K562 (cell line): Measurements from ENCODE around the gene ACER3. TPM values are rescaled to one million over a fixed set of nuclear protein-coding genes. Genes with fewer than 3 reads are reported as not detected.

Experiments used
- ATF1 ChIP-seq, 2 experiments: fragments of 450-650 bp in 1 of 2; IDR thresholded peaks; 2 replicates each; pipeline ENCODE4 v1.6.1; 2016; ENCODE audit warnings: missing compliant biosample characterization in 1 of 2, missing genetic modification characterization in 1 of 2
- ATF3 ChIP-seq, 2 experiments: fragments of 450-650 bp in 1 of 2; sonication (generic) in 1 of 2; formaldehyde crosslinking in 1 of 2; IDR thresholded peaks in 1 of 2; conservative IDR thresholded peaks in 1 of 2; 2 replicates each; pipeline versions ENCODE4 v1.6.1 to v1.8.1; 2016 to 2023; ENCODE audit warnings: mild to moderate bottlenecking in 2 of 2, moderate library complexity in 2 of 2, inconsistent platforms in 1 of 2, missing genetic modification reagents in 1 of 2
- ETV6 ChIP-seq, 3 experiments: fragments of 150-350 bp in 1 of 3; sonication (generic) in 1 of 3; formaldehyde crosslinking in 1 of 3; IDR thresholded peaks; 2 replicates each; pipeline versions ENCODE4 v1.6.1 to v1.8.0; 2014 to 2022; ENCODE audit warnings: borderline replicate concordance in 2 of 3, low read depth in 2 of 3, antibody characterized with exemption in 1 of 3, low read length in 1 of 3, mild to moderate bottlenecking in 1 of 3, missing genetic modification reagents in 1 of 3
- FOXK1 ChIP-seq: sonication (generic); formaldehyde crosslinking; IDR thresholded peaks from 2 replicates; pipeline ENCODE4 v1.8.0; 2022; ENCODE audit warnings: missing genetic modification reagents, mild to moderate bottlenecking, borderline replicate concordance
- GATAD2A ChIP-seq: fragments of 450-650 bp; IDR thresholded peaks from 2 replicates; pipeline ENCODE4 v1.6.1; 2017
- KDM1A ChIP-seq, 2 experiments: fragments of 450-650 bp; IDR thresholded peaks; 2 replicates each; pipeline ENCODE4 v1.6.1; 2016; ENCODE audit warnings: mild to moderate bottlenecking in 2 of 2
- MAZ ChIP-seq, 2 experiments: fragments of 450-650 bp in 1 of 2; sonication (generic) in 1 of 2; formaldehyde crosslinking; IDR thresholded peaks in 1 of 2; conservative IDR thresholded peaks in 1 of 2; 2 replicates each; pipeline versions ENCODE4 v1.4.0 to v1.5.0; 2020; ENCODE audit warnings: mild to moderate bottlenecking in 1 of 2, missing genetic modification reagents in 1 of 2
- NONO ChIP-seq, 2 experiments: fragments of 200-400 bp in 1 of 2; fragments of 450-650 bp in 1 of 2; formaldehyde crosslinking in 1 of 2; IDR thresholded peaks; 2 replicates each; pipeline ENCODE4 v1.6.1; 2017; ENCODE audit warnings: low read depth in 2 of 2, mild to moderate bottlenecking in 2 of 2, moderate library complexity in 2 of 2, low read length in 1 of 2
- OTX1 ChIP-seq: fragments of 450-650 bp; formaldehyde crosslinking; IDR thresholded peaks from 2 replicates; pipeline ENCODE4 v1.4.0; 2022; ENCODE audit warnings: mild to moderate bottlenecking
- POLR2B ChIP-seq: fragments of 450-650 bp; IDR thresholded peaks from 2 replicates; pipeline ENCODE4 v1.6.1; 2018; ENCODE audit warnings: low read depth; ENCODE audit not compliant: partially characterized antibody
- POLR2H ChIP-seq: IDR thresholded peaks from 2 replicates; pipeline ENCODE4 v1.6.1; 2016; ENCODE audit warnings: missing genetic modification characterization, low read depth, mild to moderate bottlenecking, control low read depth, missing compliant biosample characterization, moderate library complexity
- SIN3A ChIP-seq, 2 experiments: fragments of 150-350 bp in 1 of 2; IDR thresholded peaks; 2 replicates each; pipeline ENCODE4 v1.6.1; 2011 to 2016; ENCODE audit warnings: borderline replicate concordance in 2 of 2, low read depth in 2 of 2, low read length in 2 of 2, mild to moderate bottlenecking in 2 of 2, moderate library complexity in 2 of 2; ENCODE audit not compliant: control insufficient read depth in 1 of 2
- ZNF165 ChIP-seq: fragments of 250-450 bp; sonication (Bioruptor Pico); IDR thresholded peaks from 2 replicates; pipeline ENCODE4 v1.4.0; 2020; ENCODE audit warnings: borderline replicate concordance
- ZNF449 ChIP-seq: fragments of 250-450 bp; sonication (Bioruptor Pico); IDR thresholded peaks from 2 replicates; pipeline ENCODE4 v1.8.0; 2022; ENCODE audit warnings: moderate library complexity, mild to moderate bottlenecking, inconsistent platforms
- ZNF766 ChIP-seq: fragments of 200-800 bp; sonication (Bioruptor generic); conservative IDR thresholded peaks from 2 replicates; pipeline ENCODE4 v1.6.1; 2016; ENCODE audit warnings: missing genetic modification characterization, missing compliant biosample characterization
- polyA plus RNA-seq, 8 experiments: library from polyadenylated mRNA; depleted of rRNA in 4 of 8; stranded (reverse) in 5 of 8; unstranded in 3 of 8; fragments of >200 nt; fragmentation: Nextera tagmentation in 2 of 8; fragmentation: Illumina TruSeq in 1 of 8; extraction: Ambion mirVana in 2 of 8; extraction: Trizol in 1 of 8; gene quantifications; 2 replicates each; pipeline versions ENCODE4 v1.2.1 to v1.2.3, GENCODE V29; 2011 to 2014; ENCODE audit warnings: inconsistent platforms in 1 of 8, missing spikeins in 1 of 8
- total RNA-seq, 7 experiments: library from RNA; depleted of rRNA in 6 of 7; stranded (reverse); fragments of >200 nt in 6 of 7; fragmentation: Illumina TruSeq in 2 of 7; extraction: Trizol in 2 of 7; gene quantifications; 2 replicates each; pipeline versions ENCODE4 v1.2.1 to v1.2.3, GENCODE V29; 2011 to 2021; ENCODE audit warnings: low replicate concordance in 1 of 7
- TF ChIP-seq, protein P1 (sequence below): fragments of 200-800 bp; sonication (Bioruptor generic); IDR thresholded peaks from 2 replicates; pipeline ENCODE4 v1.6.1; 2017; ENCODE audit warnings: missing genetic modification characterization, missing compliant biosample characterization
- TF ChIP-seq, protein P2 (sequence below): sonication (generic); IDR thresholded peaks from 2 replicates; pipeline ENCODE4 v1.6.1; 2016
- TF ChIP-seq, protein P3 (sequence below): fragments of 250-450 bp; sonication (Bioruptor Pico); IDR thresholded peaks from 2 replicates; pipeline ENCODE4 v1.5.0; 2020; ENCODE audit warnings: mild to moderate bottlenecking, borderline replicate concordance

Gene ACER3
- total and polyA plus RNA-seq, 9 of the 15 experiments (the other 6 are each of a cell fraction or from before 2014, with no cell fraction given): 2.0 to 23.8 (median 9.5) TPM

DNA sequence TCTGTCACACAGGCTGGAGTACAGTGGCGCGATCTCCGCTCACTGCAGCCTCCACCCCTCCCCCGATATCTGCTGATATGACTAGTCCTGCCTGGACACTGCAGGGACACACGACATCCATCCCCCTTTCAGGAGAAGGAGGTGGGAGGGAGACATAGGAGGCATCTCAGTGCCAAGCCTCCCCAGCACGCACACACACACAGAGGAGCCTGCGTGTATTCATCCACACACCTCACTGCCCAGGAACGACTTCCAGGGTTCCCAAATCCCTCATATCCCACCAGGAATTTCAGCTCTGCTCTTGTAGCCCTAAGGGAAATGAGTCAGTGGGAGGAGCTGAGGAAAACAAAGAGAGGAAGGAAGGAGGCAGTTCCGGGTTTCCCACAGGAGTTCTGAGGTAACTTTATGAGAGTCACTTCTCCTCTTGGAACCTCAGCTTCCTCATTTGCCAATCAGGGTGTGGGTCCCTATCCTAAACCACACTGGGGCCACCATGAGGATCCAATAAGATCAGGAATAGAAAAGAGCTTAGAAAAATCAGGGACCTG is 37.2 kb upstream of the ACER3 start (continued):
- TF ChIP-seq ZNF449 (CRISPR knock-in tag): no peak
- TF ChIP-seq OTX1 (CRISPR knock-in tag): 0 out of 2 replicates have a peak, but pooled peaks have one; percentile 14
- peak in 1 of 2 experiments; percentile 73; a peak in 2 of 4 replicates for TF ChIP-seq ETV6 (IDR thresholded peaks at IDR 0.05; ENCODE audit: borderline replicate concordance in 1 of 2, low read depth in 2 of 2, low read length in 1 of 2)
- TF ChIP-seq ETV6 (CRISPR knock-in tag; IDR thresholded peaks at IDR 0.05; ENCODE audit: borderline replicate concordance): no peak
- peak; percentile 34 for TF ChIP-seq POLR2B
- TF ChIP-seq NONO (IDR thresholded peaks at IDR 0.05; ENCODE audit: low read depth in 2 of 2, low read length in 1 of 2): no peak
- TF ChIP-seq ZNF165 (CRISPR knock-in tag): no peak
- no peak for TF ChIP-seq SIN3A (IDR thresholded peaks at IDR 0.05; ENCODE audit: borderline replicate concordance in 2 of 2, control insufficient read depth in 1 of 2, low read depth in 2 of 2, low read length in 2 of 2)
- no peak for TF ChIP-seq ATF1 (CRISPR knock-in tag; IDR thresholded peaks at IDR 0.05)
- peak; percentile 33 for TF ChIP-seq ATF1 (tag; IDR thresholded peaks at IDR 0.05)
- TF ChIP-seq, protein P1, sequence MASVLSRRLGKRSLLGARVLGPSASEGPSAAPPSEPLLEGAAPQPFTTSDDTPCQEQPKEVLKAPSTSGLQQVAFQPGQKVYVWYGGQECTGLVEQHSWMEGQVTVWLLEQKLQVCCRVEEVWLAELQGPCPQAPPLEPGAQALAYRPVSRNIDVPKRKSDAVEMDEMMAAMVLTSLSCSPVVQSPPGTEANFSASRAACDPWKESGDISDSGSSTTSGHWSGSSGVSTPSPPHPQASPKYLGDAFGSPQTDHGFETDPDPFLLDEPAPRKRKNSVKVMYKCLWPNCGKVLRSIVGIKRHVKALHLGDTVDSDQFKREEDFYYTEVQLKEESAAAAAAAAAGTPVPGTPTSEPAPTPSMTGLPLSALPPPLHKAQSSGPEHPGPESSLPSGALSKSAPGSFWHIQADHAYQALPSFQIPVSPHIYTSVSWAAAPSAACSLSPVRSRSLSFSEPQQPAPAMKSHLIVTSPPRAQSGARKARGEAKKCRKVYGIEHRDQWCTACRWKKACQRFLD: 0 out of 2 replicates have a peak, but pooled peaks have one; percentile 11
- TF ChIP-seq POLR2H (tag): no peak
- peak in 1 of 2 experiments; percentile 74; a peak in 3 of 4 replicates for TF ChIP-seq MAZ (CRISPR knock-in tag; conservative IDR thresholded peaks at IDR 0.05 in 1 of 2, IDR thresholded peaks at IDR 0.05 in 1 of 2)
- TF ChIP-seq, protein P2, sequence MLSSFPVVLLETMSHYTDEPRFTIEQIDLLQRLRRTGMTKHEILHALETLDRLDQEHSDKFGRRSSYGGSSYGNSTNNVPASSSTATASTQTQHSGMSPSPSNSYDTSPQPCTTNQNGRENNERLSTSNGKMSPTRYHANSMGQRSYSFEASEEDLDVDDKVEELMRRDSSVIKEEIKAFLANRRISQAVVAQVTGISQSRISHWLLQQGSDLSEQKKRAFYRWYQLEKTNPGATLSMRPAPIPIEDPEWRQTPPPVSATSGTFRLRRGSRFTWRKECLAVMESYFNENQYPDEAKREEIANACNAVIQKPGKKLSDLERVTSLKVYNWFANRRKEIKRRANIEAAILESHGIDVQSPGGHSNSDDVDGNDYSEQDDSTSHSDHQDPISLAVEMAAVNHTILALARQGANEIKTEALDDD: peak; percentile 75
- peak; percentile 27; the same call in 1 of the 2 replicates for TF ChIP-seq ZNF766
- TF ChIP-seq ATF3 (IDR thresholded peaks at IDR 0.05): peak; percentile 11; the same call in 1 of the 2 replicates
- TF ChIP-seq ATF3 (CRISPR knock-in tag; conservative IDR thresholded peaks at IDR 0.05): no peak
- TF ChIP-seq, protein P3, sequence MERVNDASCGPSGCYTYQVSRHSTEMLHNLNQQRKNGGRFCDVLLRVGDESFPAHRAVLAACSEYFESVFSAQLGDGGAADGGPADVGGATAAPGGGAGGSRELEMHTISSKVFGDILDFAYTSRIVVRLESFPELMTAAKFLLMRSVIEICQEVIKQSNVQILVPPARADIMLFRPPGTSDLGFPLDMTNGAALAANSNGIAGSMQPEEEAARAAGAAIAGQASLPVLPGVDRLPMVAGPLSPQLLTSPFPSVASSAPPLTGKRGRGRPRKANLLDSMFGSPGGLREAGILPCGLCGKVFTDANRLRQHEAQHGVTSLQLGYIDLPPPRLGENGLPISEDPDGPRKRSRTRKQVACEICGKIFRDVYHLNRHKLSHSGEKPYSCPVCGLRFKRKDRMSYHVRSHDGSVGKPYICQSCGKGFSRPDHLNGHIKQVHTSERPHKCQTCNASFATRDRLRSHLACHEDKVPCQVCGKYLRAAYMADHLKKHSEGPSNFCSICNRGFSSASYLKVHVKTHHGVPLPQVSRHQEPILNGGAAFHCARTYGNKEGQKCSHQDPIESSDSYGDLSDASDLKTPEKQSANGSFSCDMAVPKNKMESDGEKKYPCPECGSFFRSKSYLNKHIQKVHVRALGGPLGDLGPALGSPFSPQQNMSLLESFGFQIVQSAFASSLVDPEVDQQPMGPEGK: no peak
- peak; percentile 82 for TF ChIP-seq GATAD2A
- TF ChIP-seq KDM1A (IDR thresholded peaks at IDR 0.05): peak in 1 of 2 experiments; percentile 94; a peak in 2 of 4 replicates
- no peak for TF ChIP-seq FOXK1
